GM18517 (cell line): ENCODE measurements around the gene NHLRC2.
A peak's percentile ranks its signal among the peaks of the same experiment; 100 is the strongest.

ENCODE experiments used
- ATAC-seq: cut with Tn5 transposase; IDR thresholded peaks from one replicate; pipeline ENCODE4 v1.9.1; 2021; ENCODE audit warnings: mild to moderate bottlenecking, moderate library complexity; ENCODE audit not compliant: unreplicated experiment

Gene NHLRC2

GRCh38 chr10:113858541-113858940, 4.1 kb downstream of the NHLRC2 start:
- no peak for ATAC-seq

GRCh38 chr10:113859261-113859660, 4.8 kb downstream of the NHLRC2 start:
- peak; percentile 44 for ATAC-seq

GRCh38 chr10:113865901-113866300, 11.4 kb downstream of the NHLRC2 start:
- no peak for ATAC-seq

GRCh38 chr10:113866551-113867394, 12.3 kb downstream of the NHLRC2 start:
- no peak for ATAC-seq

GRCh38 chr10:113867904-113868303, 13.4 kb downstream of the NHLRC2 start:
- no peak for ATAC-seq

GRCh38 chr10:113869789-113870188, 15.3 kb downstream of the NHLRC2 start:
- no peak for ATAC-seq

- no peak for ATAC-seq
These were observed 17.9 kb downstream of the NHLRC2 start for GRCh38 chr10:113872139-113873030.

GRCh38 chr10:113875212-113875611, 20.8 kb downstream of the NHLRC2 start:
- ATAC-seq: no peak

GRCh38 chr10:113876461-113876860, 22.0 kb downstream of the NHLRC2 start:
- ATAC-seq: no peak

- ATAC-seq: no peak
These were observed 25.2 kb downstream of the NHLRC2 start for GRCh38 chr10:113879691-113880090.

GRCh38 chr10:113880236-113880635, 25.8 kb downstream of the NHLRC2 start:
- no peak for ATAC-seq

- no peak for ATAC-seq
These were observed 27.8 kb downstream of the NHLRC2 start for GRCh38 chr10:113882240-113882639.

- ATAC-seq: no peak
These were observed 35.5 kb downstream of the NHLRC2 start for GRCh38 chr10:113889911-113890310.

- no peak for ATAC-seq
These were observed 36.3 kb downstream of the NHLRC2 start for GRCh38 chr10:113890769-113891168.

GRCh38 chr10:113891476-113891875, 37.0 kb downstream of the NHLRC2 start:
- ATAC-seq: no peak

- ATAC-seq: no peak
These were observed 39.1 kb downstream of the NHLRC2 start for GRCh38 chr10:113893570-113893969.

- ATAC-seq: no peak
These were observed 40.1 kb downstream of the NHLRC2 start for GRCh38 chr10:113894581-113894980.

- ATAC-seq: no peak
These were observed 40.6 kb downstream of the NHLRC2 start for GRCh38 chr10:113895018-113895417.

GRCh38 chr10:113897693-113898618, 43.5 kb downstream of the NHLRC2 start:
- ATAC-seq: no peak

GRCh38 chr10:113899952-113900598, 45.6 kb downstream of the NHLRC2 start:
- no peak for ATAC-seq
